Colonic mucosa (tissue), 4 donors: ENCODE results near the gene PAGE3. TPM values are rescaled to one million over a fixed set of nuclear protein-coding genes. Genes with fewer than 3 reads are reported as not detected.

Experiments
- DNase-seq: peaks from one replicate; pipeline ENCODE4 v3.0.0-alpha.2; 2020
- H3K27ac ChIP-seq: fragments of 200-600 bp; one replicate; pipeline ENCODE4 v1.8.0; 2021
- H3K27me3 ChIP-seq: fragments of 200-600 bp; one replicate; pipeline ENCODE4 v1.8.0; 2021
- H3K36me3 ChIP-seq: fragments of 200-600 bp; one replicate; pipeline ENCODE4 v1.8.0; 2021
- H3K4me1 ChIP-seq: fragments of 200-600 bp; one replicate; pipeline ENCODE4 v1.8.0; 2021; ENCODE audit warnings: mild to moderate bottlenecking
- H3K4me3 ChIP-seq: fragments of 200-600 bp; one replicate; pipeline ENCODE4 v1.8.0; 2021
- H3K9ac ChIP-seq, 2 donors: one replicate each; pipeline ENCODE4 v1.7.0; 2013; ENCODE audit warnings: control low read depth in 2 of 2, low read depth in 2 of 2, low read length in 2 of 2
- H3K9me3 ChIP-seq: fragments of 200-600 bp; one replicate; pipeline ENCODE4 v1.8.0; 2021
- intact Hi-C: fragments of 100-400 bp; cut with DNase I; formaldehyde crosslinking; loops from one replicate; pipeline ENCODE4 v1.14.1; 2022
- total RNA-seq, 2 donors: library from RNA; stranded (reverse); fragmentation: NEBNext Ultra II Directional in 1 of 2; extraction: Animal tissue kit (Norgen Biotek cat#: 25700) in 1 of 2; gene quantifications; one replicate each; pipeline ENCODE4 v1.2.1, GENCODE V29; 2021
- TF ChIP-seq, protein P1 (sequence below): fragments of 200-600 bp; IDR thresholded peaks from one replicate; pipeline ENCODE4 v1.8.0; 2022; ENCODE audit warnings: antibody characterized with exemption, mild to moderate bottlenecking
- donor health status: healthy.
- donor health status: DM: no; HTN: no; CAD: no.
- donor health status: DM: no; HTN: no; CAD: no.

PAGE3 gene
- total RNA-seq = not detected

DNA sequence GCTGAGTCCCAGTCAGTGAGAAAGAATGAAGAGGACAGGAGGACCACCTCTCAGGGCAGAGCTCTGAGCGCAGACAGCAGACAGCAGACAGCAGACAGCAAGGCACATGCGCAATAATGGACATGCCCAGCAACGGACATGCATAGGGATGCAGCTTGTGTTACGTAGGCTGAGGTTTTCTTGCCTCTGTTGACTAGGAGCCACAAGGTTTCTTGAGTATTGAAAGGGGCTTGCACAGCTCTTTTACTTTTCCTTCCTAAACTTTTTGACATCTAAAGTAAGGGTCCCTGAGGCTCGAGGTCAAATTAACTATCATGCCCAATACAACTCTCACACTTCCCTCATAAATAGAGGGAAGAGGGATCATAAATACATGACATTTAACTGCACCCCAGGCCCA lies at the start of gene PAGE3:
PAGE3 (minus strand) TSS at position 101 of the 400 bp plus-strand sequence. CDS start 1,013 bp downstream, outside the sequence.
- no peaks in the 10 kb centered on the region for H3K4me1 ChIP-seq
- H3K27ac ChIP-seq = no peak within 1 kb of the TSS
- no peak within 1 kb of the TSS for H3K4me3 ChIP-seq
- H3K36me3 ChIP-seq = no peaks in the 10 kb centered on the region
- intact Hi-C loops = no loop called here
- H3K27me3 ChIP-seq = no peaks in the 10 kb centered on the region
- no peaks in the 10 kb centered on the region for H3K9me3 ChIP-seq
- TF ChIP-seq, protein P1, sequence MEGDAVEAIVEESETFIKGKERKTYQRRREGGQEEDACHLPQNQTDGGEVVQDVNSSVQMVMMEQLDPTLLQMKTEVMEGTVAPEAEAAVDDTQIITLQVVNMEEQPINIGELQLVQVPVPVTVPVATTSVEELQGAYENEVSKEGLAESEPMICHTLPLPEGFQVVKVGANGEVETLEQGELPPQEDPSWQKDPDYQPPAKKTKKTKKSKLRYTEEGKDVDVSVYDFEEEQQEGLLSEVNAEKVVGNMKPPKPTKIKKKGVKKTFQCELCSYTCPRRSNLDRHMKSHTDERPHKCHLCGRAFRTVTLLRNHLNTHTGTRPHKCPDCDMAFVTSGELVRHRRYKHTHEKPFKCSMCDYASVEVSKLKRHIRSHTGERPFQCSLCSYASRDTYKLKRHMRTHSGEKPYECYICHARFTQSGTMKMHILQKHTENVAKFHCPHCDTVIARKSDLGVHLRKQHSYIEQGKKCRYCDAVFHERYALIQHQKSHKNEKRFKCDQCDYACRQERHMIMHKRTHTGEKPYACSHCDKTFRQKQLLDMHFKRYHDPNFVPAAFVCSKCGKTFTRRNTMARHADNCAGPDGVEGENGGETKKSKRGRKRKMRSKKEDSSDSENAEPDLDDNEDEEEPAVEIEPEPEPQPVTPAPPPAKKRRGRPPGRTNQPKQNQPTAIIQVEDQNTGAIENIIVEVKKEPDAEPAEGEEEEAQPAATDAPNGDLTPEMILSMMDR = no peak
- no peak within 1 kb of the TSS for H3K9ac ChIP-seq
- DNase-seq = no peak

DNA sequence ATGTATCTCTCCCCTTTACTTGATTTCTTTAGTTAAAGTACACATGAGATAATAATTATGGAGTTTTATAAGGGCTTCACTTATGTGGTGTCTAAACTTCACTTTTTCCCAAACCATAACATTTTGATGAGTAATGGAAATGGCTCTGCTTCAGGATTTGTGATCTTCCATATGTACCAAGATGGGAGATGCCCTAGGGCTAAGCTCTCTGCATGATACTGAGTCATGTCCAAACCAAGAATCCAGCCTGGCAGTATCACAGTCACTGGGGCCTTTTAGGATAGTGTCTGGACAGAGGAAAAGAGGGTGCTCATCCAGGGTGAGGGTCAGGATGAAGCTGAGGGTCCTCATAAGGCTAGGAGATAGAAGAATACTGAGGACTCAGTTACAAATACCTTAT lies 47.9 kb upstream of the PAGE3 start:
- TF ChIP-seq, protein P1 = no peak
- Histone ChIP-seq H3K9ac (no peak overlapping the region), H3K4me1 (no peaks in the 10 kb centered on the region), H3K27ac (no peak overlapping the region), H3K27me3 (no peaks in the 10 kb centered on the region), H3K36me3 (no peaks in the 10 kb centered on the region), H3K9me3 (no peaks in the 10 kb centered on the region), H3K4me3 (no peak overlapping the region)
- DNase-seq = no peak
- intact Hi-C loops = no loop called here

GRCh38 chrX:55290963-55291362 lies 26.2 kb upstream of the PAGE3 start:
- no peaks in the 10 kb centered on the region for H3K9me3 ChIP-seq
- H3K4me1 ChIP-seq = no peaks in the 10 kb centered on the region
- no peaks in the 10 kb centered on the region for H3K36me3 ChIP-seq
- H3K4me3 ChIP-seq = no peak overlapping the region
- H3K27me3 ChIP-seq = no peaks in the 10 kb centered on the region
- no peak for DNase-seq
- H3K9ac ChIP-seq = no peak overlapping the region
- H3K27ac ChIP-seq = no peak overlapping the region
- intact Hi-C loops = no loop called here
- TF ChIP-seq, protein P1 = no peak

DNA sequence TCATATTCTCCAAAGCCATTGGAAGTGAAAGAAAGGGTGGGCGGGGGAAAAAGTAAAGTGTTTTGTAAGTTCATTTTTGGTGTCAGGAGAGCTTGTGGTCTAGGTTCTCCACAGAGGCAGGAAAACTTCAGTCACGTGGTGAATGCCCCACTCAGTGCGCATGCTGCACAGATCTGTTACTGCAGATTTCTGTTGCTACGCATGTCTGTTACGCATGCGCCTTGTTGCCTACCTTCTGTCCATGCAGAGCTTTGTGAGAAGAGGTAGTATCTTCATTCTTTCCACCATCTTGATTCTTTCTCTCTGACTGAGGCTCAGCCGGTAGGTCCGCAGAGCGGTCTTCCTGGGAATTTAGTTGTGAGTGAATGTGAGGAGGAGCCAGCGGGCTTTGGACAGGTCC lies 15.1 kb upstream of the PAGE3 start:
- intact Hi-C loops = no loop called here
- no peaks in the 10 kb centered on the region for H3K36me3 ChIP-seq
- H3K27me3 ChIP-seq = no peaks in the 10 kb centered on the region
- H3K9me3 ChIP-seq = no peaks in the 10 kb centered on the region
- no peak for DNase-seq
- no peaks in the 10 kb centered on the region for H3K4me1 ChIP-seq
- no peak overlapping the region for H3K27ac ChIP-seq
- TF ChIP-seq, protein P1 = no peak
- H3K4me3 ChIP-seq = no peak overlapping the region
- H3K9ac ChIP-seq = no peak overlapping the region

DNA sequence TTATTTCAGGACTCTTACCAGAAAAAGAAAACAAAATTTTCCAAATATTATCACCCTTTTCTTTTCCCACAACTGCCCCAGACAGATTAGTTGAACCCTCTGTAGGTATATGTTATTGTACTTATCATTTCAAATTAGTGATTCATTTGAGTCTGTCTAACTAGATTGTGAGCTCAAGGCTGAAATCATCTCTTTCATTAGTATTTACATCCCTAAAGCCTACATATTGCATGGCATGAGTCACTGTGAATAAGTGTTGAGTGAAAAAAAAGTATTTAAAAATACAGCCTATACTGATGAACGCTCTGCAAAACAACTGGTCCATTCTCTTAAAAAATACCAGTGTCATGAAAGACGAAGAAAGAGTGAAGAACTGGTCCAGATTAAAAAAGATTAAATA lies 3.9 kb downstream of the PAGE3 start:
- no peak overlapping the region for H3K27ac ChIP-seq
- TF ChIP-seq, protein P1 = no peak
- no peaks in the 10 kb centered on the region for H3K27me3 ChIP-seq
- H3K4me1 ChIP-seq = no peaks in the 10 kb centered on the region
- H3K9me3 ChIP-seq = no peaks in the 10 kb centered on the region
- H3K4me3 ChIP-seq = no peak overlapping the region
- intact Hi-C loops = no loop called here
- no peak overlapping the region for H3K9ac ChIP-seq
- no peak for DNase-seq
- no peaks in the 10 kb centered on the region for H3K36me3 ChIP-seq

GRCh38 chrX:55253528-55253927 lies 11.2 kb downstream of the PAGE3 start:
- no peak for DNase-seq
- H3K9me3 ChIP-seq = no peaks in the 10 kb centered on the region
- H3K27ac ChIP-seq = no peak overlapping the region
- H3K4me3 ChIP-seq = no peak overlapping the region
- intact Hi-C loops = no loop called here
- H3K27me3 ChIP-seq = no peaks in the 10 kb centered on the region
- no peaks in the 10 kb centered on the region for H3K4me1 ChIP-seq
- TF ChIP-seq, protein P1 = no peak
- no peaks in the 10 kb centered on the region for H3K36me3 ChIP-seq
- H3K9ac ChIP-seq = no peak overlapping the region
